GM06990 (cell line): Measurements from ENCODE around the gene TTC24.

Source experiments
- DNase-seq: peaks from one replicate; pipeline ENCODE4 v3.0.0-alpha.2; 2011; ENCODE audit not compliant: insufficient read length; ENCODE audit errors: extremely low read depth
- H3K27me3 ChIP-seq: replicated peaks from 2 replicates; pipeline ENCODE4 v1.6.0; 2011; ENCODE audit warnings: low read length; ENCODE audit not compliant: control insufficient read depth, insufficient read depth
- H3K36me3 ChIP-seq: 2 replicates; pipeline ENCODE4 v1.5.1; 2011; ENCODE audit warnings: low read length; ENCODE audit not compliant: control insufficient read depth, insufficient read depth
- H3K4me3 ChIP-seq: replicated peaks from 2 replicates; pipeline ENCODE4 v1.5.1; 2011; ENCODE audit warnings: low read depth, mild to moderate bottlenecking, control low read depth, low read length
- TF ChIP-seq, protein P1 (sequence below): IDR thresholded peaks from 2 replicates; pipeline ENCODE4 v1.5.1; 2011; ENCODE audit warnings: low read length, control low read depth, mild to moderate bottlenecking, inconsistent platforms; ENCODE audit not compliant: insufficient read depth, poor library complexity, severe bottlenecking

TTC24 gene

DNA sequence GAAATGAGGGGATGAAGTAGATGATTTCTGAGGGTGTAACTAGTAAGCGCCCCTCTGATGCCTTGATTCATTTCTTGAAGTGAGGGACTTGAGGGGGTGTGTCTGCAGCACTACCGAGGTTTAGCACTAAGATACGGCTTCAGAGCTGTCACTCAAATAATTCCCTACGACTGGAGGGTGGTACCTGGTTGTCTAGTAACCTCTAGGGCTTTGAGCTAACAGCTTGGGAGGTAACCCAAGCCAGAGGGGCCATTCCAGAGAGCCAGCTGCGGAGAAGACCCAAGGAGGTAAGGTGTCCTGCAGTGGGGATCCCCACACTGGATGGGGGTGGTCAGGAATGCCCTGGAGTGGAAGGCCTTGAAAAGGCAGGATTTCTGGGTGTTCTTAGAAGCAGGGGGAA is at the start of gene TTC24:
TSS of gene TTC24 (plus strand) at position 252 of the 400 bp plus-strand sequence. CDS start 1,642 bp downstream, outside the sequence.
- no peaks in the 10 kb centered on the region; the same call in 1 of the 2 replicates for H3K27me3 ChIP-seq
- H3K36me3 ChIP-seq: no peaks in the 10 kb centered on the region
- no peak for DNase-seq
- no peak within 1 kb of the TSS for H3K4me3 ChIP-seq
- TF ChIP-seq, protein P1, sequence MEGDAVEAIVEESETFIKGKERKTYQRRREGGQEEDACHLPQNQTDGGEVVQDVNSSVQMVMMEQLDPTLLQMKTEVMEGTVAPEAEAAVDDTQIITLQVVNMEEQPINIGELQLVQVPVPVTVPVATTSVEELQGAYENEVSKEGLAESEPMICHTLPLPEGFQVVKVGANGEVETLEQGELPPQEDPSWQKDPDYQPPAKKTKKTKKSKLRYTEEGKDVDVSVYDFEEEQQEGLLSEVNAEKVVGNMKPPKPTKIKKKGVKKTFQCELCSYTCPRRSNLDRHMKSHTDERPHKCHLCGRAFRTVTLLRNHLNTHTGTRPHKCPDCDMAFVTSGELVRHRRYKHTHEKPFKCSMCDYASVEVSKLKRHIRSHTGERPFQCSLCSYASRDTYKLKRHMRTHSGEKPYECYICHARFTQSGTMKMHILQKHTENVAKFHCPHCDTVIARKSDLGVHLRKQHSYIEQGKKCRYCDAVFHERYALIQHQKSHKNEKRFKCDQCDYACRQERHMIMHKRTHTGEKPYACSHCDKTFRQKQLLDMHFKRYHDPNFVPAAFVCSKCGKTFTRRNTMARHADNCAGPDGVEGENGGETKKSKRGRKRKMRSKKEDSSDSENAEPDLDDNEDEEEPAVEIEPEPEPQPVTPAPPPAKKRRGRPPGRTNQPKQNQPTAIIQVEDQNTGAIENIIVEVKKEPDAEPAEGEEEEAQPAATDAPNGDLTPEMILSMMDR: no peak

- Histone ChIP-seq H3K27me3 (no peaks in the 10 kb centered on the region), H3K4me3 (no peak overlapping the region), H3K36me3 (peaks cover 6% of the 10 kb centered on the region)
- TF ChIP-seq, protein P1: no peak
- no peak for DNase-seq
Observed at GRCh38 chr1:156530006-156530405, 49.5 kb upstream of the TTC24 start.

- Histone ChIP-seq H3K27me3 (no peaks in the 10 kb centered on the region), H3K4me3 (no peak overlapping the region), H3K36me3 (peaks cover 6% of the 10 kb centered on the region)
- DNase-seq: no peak
- TF ChIP-seq, protein P1: no peak
Observed at GRCh38 chr1:156532374-156532773, 47.1 kb upstream of the TTC24 start.

GRCh38 chr1:156533568-156534220 is 45.8 kb upstream of the TTC24 start:
- DNase-seq: no peak
- H3K4me3 ChIP-seq: no peak overlapping the region
- H3K27me3 ChIP-seq: no peaks in the 10 kb centered on the region
- TF ChIP-seq, protein P1: no peak
- peaks cover 4% of the 10 kb centered on the region for H3K36me3 ChIP-seq

- no peak for DNase-seq
- Histone ChIP-seq H3K27me3 (no peaks in the 10 kb centered on the region), H3K4me3 (no peak overlapping the region), H3K36me3 (peaks cover 4% of the 10 kb centered on the region)
- TF ChIP-seq, protein P1: no peak
Observed at GRCh38 chr1:156534424-156535060, 45.0 kb upstream of the TTC24 start.
